Epithelial cell of esophagus (primary cell): Measurements from ENCODE around the gene GPC4.
"Not testable (repeated sequence)": the region's sequence is repeated elsewhere in the genome, so short reads cannot be mapped to it uniquely, and the experiment has no call there.

Experiments used
- DNase-seq: peaks from one replicate; pipeline ENCODE4 v3.0.0; 2010; ENCODE audit warnings: low read depth
- H3K4me3 ChIP-seq: 2 replicates; pipeline ENCODE4 v1.5.1; 2011; ENCODE audit warnings: mild to moderate bottlenecking, low read length, control low read depth
- TF ChIP-seq, protein P1 (sequence below): IDR thresholded peaks from 2 replicates; pipeline ENCODE4 v1.5.1; 2011; ENCODE audit warnings: low read depth, mild to moderate bottlenecking, low read length, control low read depth, inconsistent platforms; ENCODE audit not compliant: insufficient read depth; ENCODE audit errors: missing control alignments

GPC4 gene

GRCh38 chrX:133302775-133303445, 112.4 kb downstream of the GPC4 start:
- TF ChIP-seq, protein P1, sequence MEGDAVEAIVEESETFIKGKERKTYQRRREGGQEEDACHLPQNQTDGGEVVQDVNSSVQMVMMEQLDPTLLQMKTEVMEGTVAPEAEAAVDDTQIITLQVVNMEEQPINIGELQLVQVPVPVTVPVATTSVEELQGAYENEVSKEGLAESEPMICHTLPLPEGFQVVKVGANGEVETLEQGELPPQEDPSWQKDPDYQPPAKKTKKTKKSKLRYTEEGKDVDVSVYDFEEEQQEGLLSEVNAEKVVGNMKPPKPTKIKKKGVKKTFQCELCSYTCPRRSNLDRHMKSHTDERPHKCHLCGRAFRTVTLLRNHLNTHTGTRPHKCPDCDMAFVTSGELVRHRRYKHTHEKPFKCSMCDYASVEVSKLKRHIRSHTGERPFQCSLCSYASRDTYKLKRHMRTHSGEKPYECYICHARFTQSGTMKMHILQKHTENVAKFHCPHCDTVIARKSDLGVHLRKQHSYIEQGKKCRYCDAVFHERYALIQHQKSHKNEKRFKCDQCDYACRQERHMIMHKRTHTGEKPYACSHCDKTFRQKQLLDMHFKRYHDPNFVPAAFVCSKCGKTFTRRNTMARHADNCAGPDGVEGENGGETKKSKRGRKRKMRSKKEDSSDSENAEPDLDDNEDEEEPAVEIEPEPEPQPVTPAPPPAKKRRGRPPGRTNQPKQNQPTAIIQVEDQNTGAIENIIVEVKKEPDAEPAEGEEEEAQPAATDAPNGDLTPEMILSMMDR, result no peak
- no peak overlapping the region for H3K4me3 ChIP-seq
- no peak for DNase-seq

DNA sequence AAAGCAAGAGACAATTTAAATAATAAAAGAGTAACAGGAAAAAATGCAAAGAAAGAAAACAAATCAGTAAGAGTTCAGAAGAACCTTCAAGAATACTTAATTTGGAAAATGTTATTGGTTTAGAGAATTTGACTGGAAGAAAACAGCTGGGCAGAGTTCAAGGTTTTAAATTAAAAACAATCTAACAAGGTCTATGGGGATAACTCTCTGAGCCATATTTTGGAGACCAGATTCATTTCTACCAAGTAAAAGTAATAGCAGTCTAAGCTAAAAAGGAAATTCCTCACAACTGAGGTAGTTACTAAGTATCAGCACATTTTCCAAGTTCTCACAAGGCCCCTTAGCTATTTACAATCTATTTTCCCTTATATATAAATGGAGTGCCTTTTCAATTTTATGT, 114.7 kb downstream of the GPC4 start:
- DNase-seq, result no peak
- H3K4me3 ChIP-seq, result no peak overlapping the region
- TF ChIP-seq, protein P1, result no peak

GRCh38 chrX:133297284-133297683, 118.0 kb downstream of the GPC4 start:
- no peak overlapping the region for H3K4me3 ChIP-seq
- TF ChIP-seq, protein P1, result no peak
- peak; percentile 40 for DNase-seq

DNA sequence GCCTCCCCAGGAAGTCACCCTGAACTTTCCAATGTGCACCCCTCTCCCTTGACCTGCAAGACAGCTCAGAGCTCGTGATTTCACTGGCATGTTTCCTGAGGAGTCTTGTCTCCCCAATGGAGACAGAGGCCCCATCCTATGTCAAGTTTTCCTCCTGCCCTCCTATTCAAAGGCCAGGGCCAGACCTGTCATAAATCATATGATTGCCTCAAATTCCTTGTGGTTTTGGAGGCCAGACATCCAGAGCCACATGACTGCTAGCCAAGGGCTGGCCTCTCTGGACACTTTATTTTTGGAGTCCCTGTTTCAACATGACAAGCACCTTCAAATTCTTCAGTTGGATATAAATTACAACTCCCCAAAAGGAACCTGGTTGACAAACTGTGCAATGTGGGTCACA, 121.2 kb downstream of the GPC4 start:
- DNase-seq, result no peak
- H3K4me3 ChIP-seq, result no peak overlapping the region
- TF ChIP-seq, protein P1, result no peak

GRCh38 chrX:133290076-133290475, 125.2 kb downstream of the GPC4 start:
- DNase-seq, result no peak
- TF ChIP-seq, protein P1, result no peak

GRCh38 chrX:133287860-133288259, 127.4 kb downstream of the GPC4 start:
- no peak overlapping the region for H3K4me3 ChIP-seq
- TF ChIP-seq, protein P1, result no peak
- no peak for DNase-seq

More at GRCh38 chrX:133290076-133290475, 125.2 kb downstream of the GPC4 start:
- no peak overlapping the region for H3K4me3 ChIP-seq

GRCh38 chrX:133285341-133285740, 129.9 kb downstream of the GPC4 start:
- TF ChIP-seq, protein P1, result no peak
- no peak for DNase-seq
- no peak overlapping the region for H3K4me3 ChIP-seq

DNA sequence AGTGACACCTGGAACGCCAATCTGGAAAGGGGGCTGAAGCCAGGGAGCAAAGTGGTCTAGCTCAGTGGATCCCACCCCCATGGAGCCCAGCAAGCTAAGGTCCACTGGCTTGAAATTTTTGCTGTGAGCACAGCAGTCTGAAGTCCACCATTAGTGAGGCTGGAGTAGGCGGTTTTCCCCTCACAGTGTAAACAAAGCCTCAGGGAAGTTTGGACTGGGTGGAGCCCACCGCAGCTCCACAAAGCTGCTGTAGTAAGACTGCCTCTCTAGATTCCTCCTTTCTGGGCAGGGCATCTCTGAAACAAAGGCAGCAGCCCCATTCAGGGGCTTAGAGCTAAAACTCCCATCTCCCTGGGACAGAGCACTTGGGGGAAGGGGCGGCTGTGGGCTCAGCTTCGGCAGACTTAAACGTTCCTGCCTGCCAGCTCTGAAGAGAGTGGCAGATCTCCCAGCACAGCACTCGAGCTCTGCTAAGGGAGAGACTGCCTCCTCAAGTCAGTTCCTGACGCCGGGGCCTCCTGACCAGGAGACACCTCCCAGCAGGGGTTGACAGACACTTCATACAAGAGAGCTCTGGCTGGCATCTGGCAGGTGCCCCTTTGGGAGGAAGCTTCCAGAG, 136.1 kb downstream of the GPC4 start:
- DNase-seq, H3K4me3 ChIP-seq: not testable (repeated sequence)
